Measurements from ENCODE around the gene ADD3. TPM values are rescaled to one million over a fixed set of nuclear protein-coding genes. Genes with fewer than 3 reads are reported as not detected.

Gene ADD3
- total RNA-seq, 2 donors from 2014 or later: 37.9 to 40.5 TPM

DNA sequence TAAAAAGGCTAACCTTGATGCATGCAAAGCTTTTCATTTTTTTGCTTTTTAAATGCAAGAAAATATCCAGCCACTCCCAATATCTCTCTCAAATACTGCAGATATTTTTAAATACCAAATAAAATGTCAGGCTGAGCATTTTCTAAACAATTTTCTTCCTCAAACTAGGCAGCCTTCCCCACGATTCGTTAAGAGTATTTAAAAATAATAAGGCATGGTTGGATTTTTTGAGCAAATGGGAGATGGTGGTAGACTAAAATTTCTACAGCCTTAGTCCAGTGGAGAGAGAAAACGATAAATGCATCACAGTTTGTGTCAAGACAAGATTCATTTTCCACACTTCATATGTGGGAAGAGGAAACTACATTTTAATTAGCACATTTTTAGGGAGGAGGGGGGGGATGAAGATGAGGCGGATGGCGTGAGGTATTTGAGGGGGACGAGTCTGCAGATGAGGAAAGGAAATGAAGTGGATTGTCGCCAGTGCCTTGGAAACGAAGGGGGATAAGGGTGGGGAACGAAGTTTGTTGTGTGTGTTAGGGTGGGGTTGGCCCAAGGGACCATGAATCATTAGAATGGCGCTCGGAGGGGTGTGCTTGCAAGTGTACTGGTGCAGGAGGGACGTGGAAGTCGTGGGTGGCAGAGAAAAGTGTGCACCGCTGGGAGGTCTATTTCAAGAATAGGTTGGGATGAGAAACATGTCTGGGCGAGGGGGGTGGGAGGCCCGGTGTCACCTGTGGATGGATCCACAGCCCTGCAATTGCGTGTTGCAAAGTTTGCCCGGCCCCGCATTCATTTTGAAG, 1.2 kb upstream of the ADD3 start:
- 59 to 61% methylated on average over 19 of the region's 19 CpGs for WGBS, 2 donors
- Histone ChIP-seq H3K27me3 (no peaks in the 10 kb centered on the region), H3K36me3 (replicated peaks in 1 of 2; ENCODE audit: insufficient read depth in 1 of 2, low read depth in 2 of 2) (no peaks in the 10 kb centered on the region), H3K4me1 (peaks cover 48% of the 10 kb centered on the region), H3K9me3 (no peaks in the 10 kb centered on the region), H3K4me3 (no peak overlapping the region), H3K27ac (peak overlapping the region in 3 of 4 donors; percentile 86 to 91 (median 90))
- intact Hi-C loops (cut with DNase I): no loop called here
- peak in 3 of 4 donors; percentile 18 to 52 (median 28) for DNase-seq
- no peak for ATAC-seq
- TF ChIP-seq POLR2A (IDR thresholded peaks at IDR 0.05) (no peak), CTCF (IDR thresholded peaks at IDR 0.05) (no peak)

- Histone ChIP-seq H3K27ac (peak overlapping the region; percentile 86 to 91 (median 90)), H3K9me3 (no peaks in the 10 kb centered on the region), H3K36me3 (replicated peaks in 1 of 2; ENCODE audit: insufficient read depth in 1 of 2, low read depth in 2 of 2) (no peaks in the 10 kb centered on the region), H3K27me3 (no peaks in the 10 kb centered on the region), H3K4me1 (peaks cover 55% of the 10 kb centered on the region), H3K4me3 (peak overlapping the region; percentile 63 to 84)
- intact Hi-C loops (cut with DNase I): no loop called here
- TF ChIP-seq POLR2A (IDR thresholded peaks at IDR 0.05) (no peak), CTCF (IDR thresholded peaks at IDR 0.05) (no peak)
- DNase-seq: no peak
- peak; percentile 19 for ATAC-seq
- WGBS, 2 donors: 9 to 40% methylated on average over 11 to 41 of the region's 41 CpGs
These were observed 553 bp upstream of the ADD3 start for GRCh38 chr10:110007161-110007700.

DNA sequence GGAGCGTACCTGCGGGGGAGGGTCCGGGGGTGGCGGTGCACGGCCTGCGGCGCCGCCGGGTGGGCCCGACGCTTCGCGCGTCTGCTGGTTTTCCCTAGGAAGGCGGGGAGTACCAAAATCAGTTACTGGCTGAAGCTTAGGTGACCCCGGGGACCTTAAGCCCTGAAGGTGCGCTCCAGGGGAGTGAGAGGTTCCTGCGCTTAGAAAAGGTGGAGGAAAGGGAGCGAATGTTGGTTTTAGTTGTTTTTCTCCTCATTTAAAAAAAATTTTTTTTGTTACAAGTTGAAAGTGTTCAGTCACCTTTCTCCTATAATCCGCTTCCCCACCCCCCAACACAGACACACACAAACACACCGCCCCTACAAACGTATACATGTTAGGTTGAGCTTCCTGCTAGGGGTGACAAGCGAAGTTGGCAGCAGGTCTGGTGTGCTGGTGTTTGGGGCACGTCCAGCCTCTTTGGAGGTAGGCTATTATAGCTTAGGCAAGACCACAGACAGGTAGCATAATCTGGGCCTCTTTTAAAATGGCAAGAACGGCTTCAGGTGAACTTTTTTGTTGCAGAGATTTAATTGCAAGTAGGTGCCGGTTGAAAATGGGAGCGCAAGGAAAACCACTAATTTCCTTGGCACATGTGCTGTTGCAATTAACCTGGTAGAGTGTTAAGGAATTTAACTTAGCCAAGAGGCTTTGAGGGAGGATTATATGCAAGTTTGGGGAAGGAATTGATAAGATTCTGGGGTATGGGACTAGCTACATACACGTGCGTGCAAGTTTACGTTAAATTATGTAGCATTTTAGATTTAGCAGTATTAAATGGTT, 945 bp downstream of the ADD3 start:
- H3K4me3 ChIP-seq: peak overlapping the region; percentile 63 to 84
- ATAC-seq (peak; percentile 36), DNase-seq (peak; percentile 71 to 82 (median 79))
- no peaks in the 10 kb centered on the region for H3K36me3 ChIP-seq (replicated peaks in 1 of 2; ENCODE audit: insufficient read depth in 1 of 2, low read depth in 2 of 2)
- H3K9me3 ChIP-seq: no peaks in the 10 kb centered on the region
- intact Hi-C loops (cut with DNase I): no loop called here
- peaks cover 62% of the 10 kb centered on the region for H3K4me1 ChIP-seq
- H3K27ac ChIP-seq: peak overlapping the region; percentile 86 to 91 (median 90)
- H3K27me3 ChIP-seq: no peaks in the 10 kb centered on the region
- no peak for TF ChIP-seq CTCF (IDR thresholded peaks at IDR 0.05)
- no peak for TF ChIP-seq POLR2A (IDR thresholded peaks at IDR 0.05)
- WGBS, 2 donors: 0 to 1% methylated on average over 28 to 30 of the region's 30 CpGs

DNA sequence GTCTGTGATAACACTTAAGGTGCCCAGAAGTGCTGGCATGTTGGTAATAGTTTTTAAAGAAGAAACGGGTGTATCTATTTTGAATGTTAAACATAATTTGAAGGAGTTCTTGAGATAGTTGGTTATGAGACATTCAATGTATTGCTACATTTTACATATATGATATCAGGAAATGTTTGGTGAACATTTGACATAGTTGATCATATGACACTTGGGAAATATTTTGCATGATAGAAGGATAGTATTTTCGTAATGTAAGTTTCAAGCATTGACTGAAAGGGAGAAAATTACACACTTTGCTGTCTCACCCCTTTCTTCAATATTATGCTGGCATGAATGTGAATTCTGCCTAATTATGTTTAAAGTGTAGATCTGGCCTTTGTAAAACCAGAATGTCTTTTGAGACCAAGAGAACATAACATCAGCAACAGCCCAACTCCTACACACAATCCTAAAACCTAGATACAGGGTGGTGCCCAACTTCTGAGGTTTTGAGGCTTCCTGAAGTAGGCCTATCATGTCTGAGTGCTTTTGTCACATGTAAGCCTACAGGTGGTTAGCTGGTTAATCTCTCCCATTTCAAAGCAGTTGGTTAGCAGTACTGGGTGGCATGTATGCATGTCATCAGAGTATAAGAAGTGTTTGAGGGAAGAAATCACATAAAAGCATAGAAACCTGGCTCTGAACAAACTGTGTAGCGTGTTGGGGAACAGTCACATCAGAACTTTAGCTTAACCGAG, 2.1 kb downstream of the ADD3 start:
- ATAC-seq (no peak), DNase-seq (no peak)
- no peaks in the 10 kb centered on the region for H3K9me3 ChIP-seq
- no peaks in the 10 kb centered on the region for H3K27me3 ChIP-seq
- no peaks in the 10 kb centered on the region for H3K36me3 ChIP-seq (replicated peaks in 1 of 2; ENCODE audit: insufficient read depth in 1 of 2, low read depth in 2 of 2)
- H3K27ac ChIP-seq: peak overlapping the region; percentile 34 to 91 (median 70)
- no peak overlapping the region for H3K4me3 ChIP-seq
- 24 to 48% methylated on average over 4 of the region's 4 CpGs for WGBS, 2 donors
- intact Hi-C loops (cut with DNase I): loop anchor here (10.0 kb wide), 1 partner anchor 125 kb away; no protein-coding TSS in a partner anchor
- no peak for TF ChIP-seq CTCF (IDR thresholded peaks at IDR 0.05)
- no peak for TF ChIP-seq POLR2A (IDR thresholded peaks at IDR 0.05)
- H3K4me1 ChIP-seq: peaks cover 62% of the 10 kb centered on the region

Measured in body of pancreas (tissue), 4 donors.